22Rv1 (cell line): Measurements from ENCODE around the gene GPR135.

Source experiments
- H3K27ac ChIP-seq: fragments of 450-650 bp; 2 replicates; pipeline ENCODE4 v1.5.1; 2017
- ZFX ChIP-seq: fragments of 450-650 bp; IDR thresholded peaks from 2 replicates; pipeline ENCODE4 v1.6.1; 2017; ENCODE audit warnings: antibody characterized with exemption, borderline replicate concordance
- TF ChIP-seq, protein P1 (sequence below): fragments of 450-650 bp; IDR thresholded peaks from 2 replicates; pipeline ENCODE4 v1.5.1; 2017; ENCODE audit warnings: mild to moderate bottlenecking

GPR135 gene

GRCh38 chr14:59474172-59474571, 9.0 kb upstream of the GPR135 start:
- H3K27ac ChIP-seq, result no peak overlapping the region
- no peak for TF ChIP-seq ZFX
- TF ChIP-seq, protein P1, sequence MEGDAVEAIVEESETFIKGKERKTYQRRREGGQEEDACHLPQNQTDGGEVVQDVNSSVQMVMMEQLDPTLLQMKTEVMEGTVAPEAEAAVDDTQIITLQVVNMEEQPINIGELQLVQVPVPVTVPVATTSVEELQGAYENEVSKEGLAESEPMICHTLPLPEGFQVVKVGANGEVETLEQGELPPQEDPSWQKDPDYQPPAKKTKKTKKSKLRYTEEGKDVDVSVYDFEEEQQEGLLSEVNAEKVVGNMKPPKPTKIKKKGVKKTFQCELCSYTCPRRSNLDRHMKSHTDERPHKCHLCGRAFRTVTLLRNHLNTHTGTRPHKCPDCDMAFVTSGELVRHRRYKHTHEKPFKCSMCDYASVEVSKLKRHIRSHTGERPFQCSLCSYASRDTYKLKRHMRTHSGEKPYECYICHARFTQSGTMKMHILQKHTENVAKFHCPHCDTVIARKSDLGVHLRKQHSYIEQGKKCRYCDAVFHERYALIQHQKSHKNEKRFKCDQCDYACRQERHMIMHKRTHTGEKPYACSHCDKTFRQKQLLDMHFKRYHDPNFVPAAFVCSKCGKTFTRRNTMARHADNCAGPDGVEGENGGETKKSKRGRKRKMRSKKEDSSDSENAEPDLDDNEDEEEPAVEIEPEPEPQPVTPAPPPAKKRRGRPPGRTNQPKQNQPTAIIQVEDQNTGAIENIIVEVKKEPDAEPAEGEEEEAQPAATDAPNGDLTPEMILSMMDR, result no peak

DNA sequence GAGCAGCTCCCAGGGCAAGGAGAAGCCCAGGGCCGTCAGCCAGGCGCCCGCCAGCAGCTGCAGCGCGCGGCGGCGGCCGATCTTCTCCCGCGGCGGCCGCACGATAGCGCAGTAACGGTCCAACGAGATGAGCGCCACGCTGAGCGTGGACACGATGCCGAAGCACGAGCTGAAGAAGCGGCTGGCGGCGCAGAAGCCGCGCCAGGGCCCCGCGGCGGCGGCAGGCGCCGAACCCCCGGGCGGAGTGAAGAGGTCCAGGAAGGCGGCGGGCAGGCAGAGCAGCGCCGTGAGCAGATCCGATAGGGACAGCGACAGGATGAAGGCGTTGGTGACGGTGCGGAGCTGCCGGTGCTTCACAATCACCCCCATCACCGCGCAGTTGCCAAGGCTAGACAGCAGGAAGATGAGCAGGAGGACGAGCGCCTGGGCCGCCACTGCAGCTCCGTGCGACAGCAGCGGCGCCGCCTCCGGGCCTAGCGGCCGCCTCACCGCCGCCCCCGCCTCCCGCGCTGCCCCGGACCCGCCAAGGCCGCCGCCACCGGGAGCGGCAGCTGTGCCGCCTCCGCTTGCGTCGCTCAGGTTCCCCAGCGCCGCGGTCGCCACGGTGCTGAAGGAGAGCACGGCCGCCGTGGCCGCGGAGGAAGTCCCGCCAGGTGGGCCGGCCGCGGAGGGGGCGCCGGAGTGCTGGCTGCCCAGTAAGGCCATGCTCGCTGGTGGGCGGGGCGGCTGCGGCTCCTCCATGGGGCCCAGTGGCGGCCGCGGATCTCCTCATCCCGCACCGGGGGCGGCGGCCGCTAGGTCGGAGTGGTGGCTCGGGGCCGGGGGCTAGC, 479 bp downstream of the GPR135 start:
- TF ChIP-seq, protein P1, result no peak
- no peak for TF ChIP-seq ZFX
- H3K27ac ChIP-seq, result peak overlapping the region; percentile 59

DNA sequence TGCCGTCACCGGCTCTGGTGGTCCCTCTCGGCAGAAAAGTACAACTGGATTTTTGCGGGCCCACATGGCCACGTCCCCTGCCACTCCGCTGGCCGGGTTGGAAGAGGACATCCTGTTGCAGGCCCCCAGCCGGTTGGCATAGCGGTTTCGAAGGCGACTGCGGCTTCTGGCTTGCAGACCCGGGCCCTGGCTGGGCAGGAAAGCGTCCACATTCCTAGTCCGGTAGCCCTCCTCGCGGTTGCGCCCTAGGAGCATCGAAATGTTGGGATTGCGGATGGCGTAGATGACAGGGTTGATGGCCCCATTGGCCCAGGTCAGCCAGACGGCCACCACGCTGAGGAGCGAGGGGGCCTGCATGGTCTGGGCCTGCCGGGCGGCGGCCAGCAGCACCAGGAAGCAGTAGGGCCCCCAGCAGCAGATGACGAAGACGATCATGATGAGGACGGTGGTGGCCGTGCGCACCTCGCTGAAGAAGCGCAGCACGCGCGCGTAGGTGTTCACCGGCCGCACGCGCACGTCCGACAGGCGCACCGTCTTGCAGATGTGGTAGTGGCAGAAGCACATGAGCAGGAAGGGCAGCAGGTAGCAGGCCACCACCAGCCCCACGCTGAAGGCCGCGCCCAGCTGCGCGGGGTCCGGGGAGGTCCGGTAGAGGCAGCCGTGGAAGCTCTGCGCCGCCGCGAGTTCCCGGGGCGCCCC, 1.2 kb downstream of the GPR135 start:
- TF ChIP-seq, protein P1, result no peak
- TF ChIP-seq ZFX, result no peak

GRCh38 chr14:59461891-59462290, 3.3 kb downstream of the GPR135 start:
- no peak overlapping the region for H3K27ac ChIP-seq
- no peak for TF ChIP-seq ZFX
- TF ChIP-seq, protein P1, result no peak

More for the DNA sequence above, 1.2 kb downstream of the GPR135 start:
- H3K27ac ChIP-seq, result peak overlapping the region; percentile 59

DNA sequence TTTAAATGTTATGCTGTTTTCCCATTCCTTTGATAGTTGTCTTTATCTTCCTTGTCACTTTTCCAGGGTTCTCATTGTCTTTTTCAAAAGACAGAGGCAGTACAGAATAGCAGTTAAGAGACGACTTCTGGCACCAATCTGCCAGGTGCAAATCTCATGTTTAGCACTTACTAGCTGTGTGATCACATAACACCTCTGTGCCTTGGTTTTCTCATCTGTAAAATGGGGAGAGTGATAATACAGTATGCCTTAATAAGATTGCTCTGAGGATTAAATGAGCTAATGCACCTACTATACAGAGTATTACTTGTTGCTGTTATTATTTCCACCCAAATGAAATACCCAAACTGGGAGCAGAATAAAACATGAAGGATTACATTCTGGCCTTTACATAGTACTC, 4.8 kb downstream of the GPR135 start:
- H3K27ac ChIP-seq, result no peak overlapping the region
- no peak for TF ChIP-seq ZFX
- TF ChIP-seq, protein P1, result no peak

DNA sequence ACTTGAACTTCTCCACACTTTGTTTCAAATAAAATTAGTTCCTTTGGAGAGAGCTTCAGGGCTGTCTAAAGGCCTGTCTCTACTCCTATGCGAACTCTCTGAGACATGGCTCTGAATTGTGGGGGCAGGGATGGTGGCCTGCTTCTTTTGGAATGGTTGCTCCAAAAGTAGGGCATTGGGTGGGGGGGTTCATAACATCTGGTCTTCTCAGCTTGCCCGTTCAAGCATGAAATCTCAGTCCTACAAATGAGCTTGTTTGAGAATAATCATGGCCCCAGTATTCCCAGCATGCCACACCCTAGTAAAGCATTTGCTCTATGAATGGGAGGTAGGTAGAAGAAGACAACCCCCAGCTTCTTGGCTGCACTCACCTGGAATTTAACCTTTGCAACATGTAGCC, 6.7 kb downstream of the GPR135 start:
- no peak overlapping the region for H3K27ac ChIP-seq
- TF ChIP-seq, protein P1, result no peak
- no peak for TF ChIP-seq ZFX

DNA sequence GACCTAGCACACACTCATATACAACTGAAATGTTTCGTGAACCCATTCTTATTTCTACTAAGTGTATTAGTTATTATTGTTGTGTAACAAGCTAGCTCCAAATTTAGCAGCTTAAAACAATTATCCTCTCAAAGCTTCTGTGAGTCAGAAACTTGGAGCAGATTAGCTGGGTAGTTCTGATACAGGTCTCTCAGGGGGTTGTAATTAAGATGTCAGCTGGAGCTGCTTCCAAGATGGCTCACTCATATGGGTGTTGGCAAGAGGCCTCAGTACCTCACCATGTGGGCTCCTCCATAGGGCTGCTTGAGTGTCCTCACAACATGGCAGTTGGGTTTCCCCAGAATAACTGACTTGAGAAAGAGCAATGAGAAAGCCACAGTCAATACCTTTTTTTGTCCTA, 9.8 kb downstream of the GPR135 start:
- no peak overlapping the region for H3K27ac ChIP-seq
- TF ChIP-seq ZFX, result no peak
